Common myeloid progenitor, CD34-positive (primary cell): ENCODE results near the gene TBC1D8B.

ENCODE experiments used
- CTCF ChIA-PET: fragments of 350-600 bp; sonication (Branson Sonifier 250); formaldehyde crosslinking; loops from one replicate; lab custom pipeline; 2021; ENCODE audit warnings: antibody characterized with exemption; lab: Charles Lee
- POLR2A ChIA-PET: fragments of 350-600 bp; sonication (Branson Sonifier 250); formaldehyde crosslinking; loops from one replicate; lab custom pipeline; 2021; ENCODE audit warnings: antibody characterized with exemption; lab: Charles Lee
- DNase-seq, 3 donors: peaks; one replicate each; pipeline versions ENCODE4 v3.0.0 to v3.0.0-alpha.2; 2013
- H3K27ac ChIP-seq, 2 experiments: 1 replicate in 1 of 2; 2 replicates in 1 of 2; pipeline ENCODE4 v1.7.0; 2013; ENCODE audit warnings: inconsistent platforms in 2 of 2, low read length in 2 of 2, mild to moderate bottlenecking in 2 of 2, low read depth in 1 of 2, moderate library complexity in 1 of 2; ENCODE audit not compliant: severe bottlenecking in 2 of 2, insufficient read depth in 1 of 2, poor library complexity in 1 of 2
- H3K27me3 ChIP-seq, 5 experiments: replicated peaks in 2 of 5; 1 replicate in 3 of 5; 2 replicates in 2 of 5; pipeline versions ENCODE4 v1.6.1 to v1.7.0; 2013; ENCODE audit warnings: low read length in 4 of 5, mild to moderate bottlenecking in 2 of 5, moderate library complexity in 2 of 5, inconsistent platforms in 1 of 5; ENCODE audit not compliant: insufficient read depth in 5 of 5, control insufficient read depth in 4 of 5
- H3K36me3 ChIP-seq, 4 experiments: 1 replicate in 2 of 4; 2 replicates in 2 of 4; pipeline versions ENCODE4 v1.6.1 to v1.7.0; 2013; ENCODE audit warnings: low read length in 3 of 4, control low read depth in 1 of 4, mild to moderate bottlenecking in 1 of 4; ENCODE audit not compliant: control insufficient read depth in 4 of 4, insufficient read depth in 4 of 4
- H3K4me1 ChIP-seq, 4 experiments: 1 replicate in 3 of 4; 2 replicates in 1 of 4; pipeline versions ENCODE4 v1.6.1 to v1.7.1; 2013; ENCODE audit warnings: low read length in 3 of 4, mild to moderate bottlenecking in 3 of 4, control low read depth in 1 of 4, inconsistent platforms in 1 of 4, moderate library complexity in 1 of 4; ENCODE audit not compliant: control insufficient read depth in 4 of 4, insufficient read depth in 4 of 4; ENCODE audit errors: control extremely low read depth in 1 of 4
- H3K4me3 ChIP-seq, 7 experiments: 1 replicate in 4 of 7; 2 replicates in 3 of 7; pipeline versions ENCODE4 v1.5.1 to v1.7.0; 2013; ENCODE audit warnings: mild to moderate bottlenecking in 7 of 7, low read length in 6 of 7, moderate library complexity in 6 of 7, inconsistent platforms in 2 of 7, low read depth in 2 of 7, control low read depth in 1 of 7; ENCODE audit not compliant: insufficient read depth in 4 of 7, control insufficient read depth in 1 of 7; ENCODE audit errors: extremely low read depth in 1 of 7
- H3K9me3 ChIP-seq, 5 experiments: 1 replicate in 4 of 5; 2 replicates in 1 of 5; pipeline versions ENCODE4 v1.6.1 to v1.7.1; 2013; ENCODE audit warnings: low read length in 4 of 5, mild to moderate bottlenecking in 2 of 5, inconsistent platforms in 1 of 5, low read depth in 1 of 5, moderate library complexity in 1 of 5; ENCODE audit not compliant: control insufficient read depth in 4 of 5, insufficient read depth in 2 of 5; ENCODE audit errors: control extremely low read depth in 1 of 5
- WGBS: methylation state at CpG from one replicate; pipeline ENCODE4 v1.1.5; 2013; ENCODE audit not compliant: insufficient coverage; 5-methylcytosine and 5-hydroxymethylcytosine counted together

Gene TBC1D8B

DNA sequence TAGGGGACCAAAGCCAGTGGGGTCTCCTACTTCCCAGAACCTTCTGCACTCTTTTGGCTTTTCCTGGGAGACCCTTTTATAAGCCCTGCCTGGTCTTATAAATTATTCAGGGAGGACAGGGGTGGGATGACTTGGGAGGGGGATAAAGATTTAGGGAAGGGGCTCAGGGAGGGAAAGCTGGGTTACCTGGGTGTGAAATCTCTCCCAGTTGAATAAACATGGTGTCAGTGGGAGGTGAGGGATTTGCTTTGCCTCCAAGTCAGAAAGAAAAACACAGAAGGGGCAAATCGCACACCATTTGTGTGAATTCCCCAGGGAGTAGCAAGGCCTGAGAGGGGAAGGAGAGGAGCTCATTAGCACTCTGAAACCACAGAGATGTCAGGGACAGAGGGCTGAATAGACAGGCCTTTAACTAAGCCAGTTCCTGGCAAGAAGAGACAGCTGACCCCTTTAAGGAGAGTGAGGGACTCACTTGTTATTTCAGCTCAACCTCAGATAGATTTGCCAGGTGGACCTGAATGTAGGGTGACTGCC is 100.9 kb downstream of the TBC1D8B start, which contains the start of gene RIPPLY1:
Gene RIPPLY1 (minus strand): TSS at position 51 of the 534 bp plus-strand sequence. CDS start 54 bp downstream, outside the sequence.
- no peak for DNase-seq
- Histone ChIP-seq H3K27ac (no peak within 1 kb of the TSS), H3K27me3 (peaks cover 0 to 56% (median 5%) of the 10 kb centered on the region in 5 experiments), H3K9me3 (no peaks in the 10 kb centered on the region), H3K4me1 (no peaks in the 10 kb centered on the region), H3K4me3 (no peak within 1 kb of the TSS), H3K36me3 (no peaks in the 10 kb centered on the region)
- 89% methylated on average over 1 of the region's 1 CpG for WGBS
- CTCF ChIA-PET, result interaction anchor here (1.3 to 3.9 kb wide), 2 partner anchors 9 to 50 kb away, joined by 4 to 14 read pairs; no protein-coding TSS in a partner anchor
- POLR2A ChIA-PET, result no interaction called here

DNA sequence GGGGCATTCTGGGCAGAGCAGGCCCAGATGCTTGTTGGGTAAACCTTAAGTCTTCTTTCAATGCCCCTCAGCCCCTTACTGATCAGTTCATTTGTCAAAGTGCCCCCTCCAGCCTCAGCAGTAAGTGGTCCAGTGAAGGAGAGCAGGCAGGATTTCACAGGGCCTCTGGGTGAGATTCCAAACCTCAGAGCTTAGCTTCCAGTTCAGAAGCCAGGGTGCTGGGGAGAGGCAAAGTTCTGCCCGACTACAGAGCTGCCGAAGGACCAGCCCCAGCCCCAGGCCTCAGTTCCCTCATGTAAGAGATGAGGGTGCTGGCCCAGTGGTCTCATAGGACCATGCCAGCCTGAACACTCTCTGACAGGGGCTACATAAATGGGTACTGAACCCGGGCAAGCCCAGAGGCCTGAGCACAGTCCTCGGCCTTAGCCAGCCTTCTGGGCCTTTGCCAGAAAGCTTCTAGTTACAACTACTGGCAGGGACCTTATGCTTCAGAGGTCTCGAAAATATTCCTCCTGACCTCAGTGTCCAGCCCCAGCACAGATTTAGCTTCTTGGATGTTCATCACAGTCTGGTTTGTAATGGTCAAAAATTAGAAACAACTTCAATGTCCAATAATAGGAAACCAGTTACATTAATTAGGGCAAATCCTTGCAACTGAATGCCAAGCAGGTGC is 101.5 kb downstream of the TBC1D8B start:
- H3K9me3 ChIP-seq, result no peaks in the 10 kb centered on the region
- no peak for DNase-seq
- no peak overlapping the region for H3K27ac ChIP-seq
- CTCF ChIA-PET, result interaction anchor here (1.3 to 3.9 kb wide), 2 partner anchors 10 to 49 kb away, joined by 4 to 14 read pairs; no protein-coding TSS in a partner anchor
- POLR2A ChIA-PET, result no interaction called here
- WGBS, result 83% methylated on average over 4 of the region's 5 CpGs
- peaks cover 0 to 61% (median 5%) of the 10 kb centered on the region in 5 experiments for H3K27me3 ChIP-seq
- H3K36me3 ChIP-seq, result no peaks in the 10 kb centered on the region
- H3K4me3 ChIP-seq, result no peak overlapping the region
- H3K4me1 ChIP-seq, result no peaks in the 10 kb centered on the region

DNA sequence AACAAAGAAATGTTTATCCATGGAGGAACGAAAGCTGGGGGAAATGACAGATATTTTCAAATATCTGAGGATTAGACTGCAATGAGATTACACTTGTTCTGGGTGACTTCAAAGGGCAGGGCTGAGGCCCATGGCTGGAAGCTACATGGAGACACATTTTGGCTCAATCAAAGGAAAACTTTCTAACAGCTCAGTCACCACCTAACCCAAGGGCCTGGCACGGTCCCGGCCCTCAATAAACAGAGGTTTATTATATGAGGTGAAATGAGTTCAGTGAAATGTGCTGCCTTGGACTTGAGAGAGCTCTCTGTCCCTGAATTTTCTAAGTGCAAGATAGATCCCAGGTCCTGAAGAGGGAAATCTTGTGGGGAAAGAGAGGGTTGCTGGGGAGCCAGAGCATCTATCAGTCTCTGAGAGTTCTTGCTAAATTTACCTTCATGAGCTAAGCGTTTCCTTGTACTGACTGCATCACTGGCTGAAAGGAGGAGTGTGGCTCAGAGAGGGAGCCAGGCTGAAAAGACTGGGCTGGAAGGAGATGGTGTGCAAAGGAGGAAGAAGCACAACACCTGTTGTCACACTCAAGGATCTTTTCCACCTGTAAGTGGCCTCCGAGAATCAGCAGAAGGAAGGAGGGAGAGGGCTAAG is 102.7 kb downstream of the TBC1D8B start:
- Histone ChIP-seq H3K36me3 (no peaks in the 10 kb centered on the region), H3K4me1 (no peaks in the 10 kb centered on the region), H3K9me3 (no peaks in the 10 kb centered on the region), H3K27me3 (peaks cover 0 to 67% (median 8%) of the 10 kb centered on the region in 5 experiments), H3K4me3 (no peak overlapping the region), H3K27ac (no peak overlapping the region)
- ChIA-PET POLR2A (no interaction called here), CTCF (interaction anchor here (1.8 to 3.9 kb wide), 2 partner anchors 11 to 48 kb away, joined by 5 to 14 read pairs; no protein-coding TSS in a partner anchor)
- 95% methylated on average over 5 of the region's 5 CpGs for WGBS
- no peak for DNase-seq

DNA sequence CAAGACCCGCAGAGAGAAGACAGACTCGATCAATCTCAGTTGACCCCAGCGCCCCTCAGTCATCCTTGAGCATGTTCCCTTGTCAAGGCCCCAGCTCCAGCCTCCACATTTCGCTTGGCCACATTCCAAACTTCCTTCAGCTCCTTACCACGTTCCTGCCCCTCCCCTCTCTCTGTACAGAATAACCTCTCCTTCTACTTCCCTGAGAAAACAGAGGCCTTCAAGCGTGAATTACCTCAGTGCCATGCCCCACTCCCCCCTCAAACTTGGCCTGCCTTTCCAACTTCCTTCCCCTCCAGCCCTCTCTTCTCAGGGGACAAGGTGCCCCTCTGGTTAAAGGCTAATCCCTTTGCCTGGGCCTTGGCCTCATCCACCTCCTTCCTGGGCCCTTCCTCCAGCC is 103.9 kb downstream of the TBC1D8B start:
- Histone ChIP-seq H3K36me3 (no peaks in the 10 kb centered on the region), H3K4me3 (no peak overlapping the region), H3K27me3 (peaks cover 0 to 69% (median 8%) of the 10 kb centered on the region in 5 experiments), H3K27ac (no peak overlapping the region), H3K4me1 (no peaks in the 10 kb centered on the region), H3K9me3 (no peaks in the 10 kb centered on the region)
- no peak for DNase-seq
- POLR2A ChIA-PET, result no interaction called here
- WGBS, result 53% methylated on average over 6 of the region's 6 CpGs
- CTCF ChIA-PET, result interaction anchor here (1.0 to 1.8 kb wide), 3 partner anchors 9 to 12 kb away, joined by 3 to 5 read pairs (median 4); no protein-coding TSS in a partner anchor

DNA sequence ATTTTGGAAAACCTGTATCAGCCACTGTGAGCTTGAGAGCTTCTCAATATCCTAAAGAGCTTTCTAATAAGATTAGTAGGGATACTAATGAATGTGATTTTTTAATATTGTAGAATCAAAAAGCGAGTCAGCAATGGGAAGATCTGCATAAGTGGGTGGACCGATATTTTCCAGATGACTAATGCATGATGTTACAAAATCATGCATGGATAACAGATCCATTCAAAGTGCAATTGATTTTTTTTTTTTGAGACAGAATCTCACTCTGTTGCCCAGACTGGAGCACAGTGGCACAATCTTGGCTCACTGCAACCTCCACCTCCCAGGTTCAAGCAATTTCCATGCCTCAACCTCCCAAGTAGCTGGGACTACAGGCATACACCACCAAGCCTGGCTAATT is 110.4 kb downstream of the TBC1D8B start:
- Histone ChIP-seq H3K9me3 (no peaks in the 10 kb centered on the region), H3K36me3 (no peaks in the 10 kb centered on the region), H3K4me1 (peaks cover 0 to 11% (median 5%) of the 10 kb centered on the region in 4 experiments), H3K27me3 (peaks cover 0 to 68% (median 18%) of the 10 kb centered on the region in 5 experiments), H3K4me3 (no peak overlapping the region), H3K27ac (no peak overlapping the region)
- WGBS, result 82% methylated on average over 2 of the region's 2 CpGs
- ChIA-PET CTCF (interaction anchor here (1.0 to 2.9 kb wide), 2 partner anchors 9 to 14 kb away, joined by 3 to 11 read pairs; no protein-coding TSS in a partner anchor), POLR2A (no interaction called here)
- DNase-seq, result no peak

DNA sequence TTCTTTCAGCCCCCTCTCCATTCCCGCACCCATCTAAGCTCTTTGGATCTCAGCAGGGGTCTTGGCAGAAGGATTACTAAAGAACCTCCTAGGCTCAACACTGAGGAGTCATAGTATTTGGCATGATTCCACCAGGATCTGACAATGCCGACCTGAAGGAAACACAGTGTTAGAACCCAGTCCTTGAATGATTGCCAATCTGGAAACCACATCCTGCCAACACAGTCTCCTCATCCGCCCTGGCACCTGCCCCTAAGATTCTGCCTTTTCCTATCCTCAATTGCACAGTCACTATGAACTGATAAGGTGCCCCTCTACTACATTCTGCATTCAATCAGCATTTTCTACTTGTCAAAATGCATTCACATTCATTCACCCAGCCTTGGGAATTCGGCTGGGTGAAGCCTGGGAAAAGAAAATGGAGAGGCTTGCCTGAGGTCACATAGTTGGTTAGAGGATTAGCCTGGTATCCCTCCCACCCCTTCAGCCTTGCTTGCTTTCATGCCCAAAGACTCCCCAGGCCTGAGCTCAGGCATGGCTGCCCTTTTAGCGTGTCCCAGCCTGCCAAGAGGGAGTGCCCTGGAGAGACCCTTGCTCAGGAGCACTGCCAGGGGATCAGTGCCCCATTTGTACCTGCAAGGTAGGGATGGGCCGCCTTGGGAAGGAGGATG is 115.5 kb downstream of the TBC1D8B start:
- WGBS, result 22% methylated on average over 6 of the region's 6 CpGs
- DNase-seq, result peak; percentile 85 to 95 (median 93)

More for the DNA sequence above, 115.5 kb downstream of the TBC1D8B start:
- Histone ChIP-seq H3K36me3 (no peaks in the 10 kb centered on the region), H3K4me3 (no peak overlapping the region), H3K27ac (no peak overlapping the region), H3K9me3 (no peaks in the 10 kb centered on the region), H3K4me1 (peaks cover 0 to 21% (median 12%) of the 10 kb centered on the region in 4 experiments), H3K27me3 (peaks cover 0 to 56% (median 18%) of the 10 kb centered on the region in 5 experiments)
- ChIA-PET CTCF (no interaction called here), POLR2A (no interaction called here)
